ENCODE measurements around the gene FAM151A. TPM values are rescaled to one million over a fixed set of nuclear protein-coding genes. Genes with fewer than 3 reads are reported as not detected.

FAM151A gene
- total RNA-seq, 2 experiments from 2014 or later: not detected

- Mint-ChIP-seq H3K4me1 (peaks cover 2% of the 10 kb centered on the region), H3K27me3 (no peaks in the 10 kb centered on the region), H3K4me3 (no peak overlapping the region), H3K27ac (no peak overlapping the region), H3K36me3 (no peaks in the 10 kb centered on the region), H3K9me3 (no peaks in the 10 kb centered on the region)
- no peak for DNase-seq
These were observed 58.8 kb downstream of the FAM151A start for GRCh38 chr1:54564312-54565112.

GRCh38 chr1:54559771-54560231 lies 63.5 kb downstream of the FAM151A start:
- H3K9me3 Mint-ChIP-seq: peaks cover 5% of the 10 kb centered on the region
- no peak overlapping the region for H3K27ac Mint-ChIP-seq
- DNase-seq: no peak
- no peaks in the 10 kb centered on the region for H3K27me3 Mint-ChIP-seq
- H3K4me1 Mint-ChIP-seq: peaks cover 2% of the 10 kb centered on the region
- no peak overlapping the region for H3K4me3 Mint-ChIP-seq
- H3K36me3 Mint-ChIP-seq: no peaks in the 10 kb centered on the region

Other genes with a start within 250 kb of the FAM151A start
- 10 to 100 TPM; 62.8 to 65.4 TPM for gene SSBP3, start 217.1 kb downstream of the FAM151A start, total RNA-seq
- 1 to 10 TPM; 1.0 to 1.3 TPM for gene ACOT11, start 75.3 kb downstream of the FAM151A start, total RNA-seq
- under 1 TPM; 0.12 to 0.14 TPM for gene MROH7, start 18.3 kb upstream of the FAM151A start, total RNA-seq
- gene TTC4, start 92.3 kb upstream of the FAM151A start, total RNA-seq: 10 to 100 TPM; 40.1 to 41.4 TPM
- 1 to 10 TPM; 6.4 to 6.6 TPM for gene PARS2, start 141.0 kb upstream of the FAM151A start, total RNA-seq
- 1 to 10 TPM; 4.8 to 5.3 TPM for gene TTC22, start 177.8 kb upstream of the FAM151A start, total RNA-seq

Data from activated naive CD8-positive, alpha-beta T cell treated with anti-CD3 and anti-CD28 coated beads for 36 hours (primary cell).